NT2/D1 (cell line): ENCODE results near the gene PCNT.

Experiments used
- DNase-seq: peaks from one replicate; pipeline ENCODE4 v3.0.0-alpha.2; 2011; ENCODE audit warnings: low read depth, low spot score
- H3K27me3 ChIP-seq: 2 replicates; pipeline ENCODE4 v1.6.0; 2011; ENCODE audit warnings: mild to moderate bottlenecking; ENCODE audit not compliant: insufficient read length, insufficient read depth
- H3K36me3 ChIP-seq: 2 replicates; pipeline ENCODE4 v1.6.1; 2011; ENCODE audit warnings: mild to moderate bottlenecking, low read length, mixed read lengths; ENCODE audit not compliant: insufficient read depth, insufficient read length
- H3K4me1 ChIP-seq: 2 replicates; pipeline ENCODE4 v1.5.1; 2011; ENCODE audit not compliant: insufficient read depth, insufficient read length
- H3K4me3 ChIP-seq: 2 replicates; pipeline ENCODE4 v1.5.1; 2011; ENCODE audit warnings: low read depth; ENCODE audit not compliant: insufficient read length
- H3K9ac ChIP-seq: 2 replicates; pipeline ENCODE4 v1.6.0; 2011; ENCODE audit warnings: low read depth; ENCODE audit not compliant: insufficient read length
- H3K9me3 ChIP-seq: 2 replicates; pipeline ENCODE4 v1.5.1; 2011; ENCODE audit warnings: mild to moderate bottlenecking, low read length; ENCODE audit not compliant: insufficient read depth
- SUZ12 ChIP-seq: IDR thresholded peaks from 2 replicates; pipeline ENCODE4 v1.6.1; 2011; ENCODE audit not compliant: insufficient read length, insufficient read depth; ENCODE audit errors: extremely low read depth
- YY1 ChIP-seq: IDR thresholded peaks from 2 replicates; pipeline ENCODE4 v1.6.1; 2011; ENCODE audit not compliant: insufficient read length, insufficient read depth
- ZNF274 ChIP-seq: IDR thresholded peaks from 2 replicates; pipeline ENCODE4 v1.6.1; 2011; ENCODE audit warnings: mild to moderate bottlenecking, low read depth, low read length

PCNT gene

GRCh38 chr21:46388206-46388880 is 64.4 kb downstream of the PCNT start:
- H3K4me1 ChIP-seq = peaks cover 3% of the 10 kb centered on the region
- no peak overlapping the region for H3K4me3 ChIP-seq
- DNase-seq = no peak
- peaks cover 3% of the 10 kb centered on the region; the same call in 1 of the 2 replicates for H3K9me3 ChIP-seq
- no peak overlapping the region for H3K9ac ChIP-seq
- no peaks in the 10 kb centered on the region for H3K27me3 ChIP-seq
- no peak for TF ChIP-seq YY1
- TF ChIP-seq SUZ12 = no peak
- TF ChIP-seq ZNF274 = no peak
- peaks cover 86% of the 10 kb centered on the region for H3K36me3 ChIP-seq

- H3K4me3 ChIP-seq = no peak overlapping the region
- H3K36me3 ChIP-seq = peaks cover 88% of the 10 kb centered on the region
- TF ChIP-seq ZNF274 = no peak
- no peak for TF ChIP-seq YY1
- H3K9me3 ChIP-seq = no peaks in the 10 kb centered on the region; the same call in 1 of the 2 replicates
- no peaks in the 10 kb centered on the region for H3K27me3 ChIP-seq
- peaks cover 5% of the 10 kb centered on the region for H3K4me1 ChIP-seq
- no peak for DNase-seq
- H3K9ac ChIP-seq = no peak overlapping the region
Observed at GRCh38 chr21:46388896-46389295, 64.9 kb downstream of the PCNT start.

DNA sequence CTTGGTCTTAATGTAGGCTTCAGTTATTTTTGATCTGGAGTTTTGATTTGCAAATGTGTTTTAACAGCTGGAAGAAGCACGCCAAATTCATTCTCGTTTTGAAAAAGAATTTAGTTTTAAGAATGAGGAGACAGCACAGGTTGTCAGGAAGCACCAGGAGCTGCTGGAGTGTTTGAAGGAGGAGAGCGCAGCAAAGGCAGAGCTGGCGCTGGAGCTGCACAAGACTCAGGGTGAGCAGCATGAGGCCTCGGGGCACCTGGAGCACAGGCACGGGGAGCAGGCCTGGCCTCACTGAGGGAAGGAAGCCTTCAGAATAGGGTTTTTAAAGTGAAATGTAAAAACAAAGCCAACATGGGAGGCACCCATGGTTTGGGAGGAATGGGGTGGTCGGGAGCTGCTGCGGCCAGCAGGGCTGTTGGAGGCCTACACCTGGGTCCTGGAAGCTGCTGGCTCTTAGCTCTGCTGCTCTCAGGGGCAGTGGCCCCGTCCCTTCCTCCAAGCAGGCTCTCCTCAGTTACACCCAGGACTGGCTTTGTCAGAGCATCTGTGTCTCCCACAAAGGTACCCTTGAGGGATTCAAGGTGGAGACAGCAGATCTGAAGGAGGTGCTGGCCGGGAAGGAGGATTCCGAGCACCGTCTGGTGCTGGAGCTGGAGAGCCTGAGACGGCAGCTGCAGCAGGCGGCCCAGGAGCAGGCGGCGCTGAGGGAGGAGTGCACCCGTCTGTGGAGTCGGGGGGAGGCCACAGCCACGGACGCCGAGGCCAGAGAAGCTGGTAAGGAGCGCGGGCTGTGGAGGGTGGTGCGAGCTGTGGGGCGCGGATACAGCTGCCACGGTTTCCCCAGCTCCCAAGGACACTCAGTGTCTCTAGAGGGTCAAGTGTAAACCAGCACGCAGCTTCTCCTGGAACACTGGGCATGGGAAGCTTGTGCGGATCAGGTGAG is 66.9 kb downstream of the PCNT start:
- Histone ChIP-seq H3K36me3 (peaks cover 80% of the 10 kb centered on the region), H3K4me3 (no peak overlapping the region), H3K9me3 (no peaks in the 10 kb centered on the region), H3K27me3 (no peaks in the 10 kb centered on the region), H3K4me1 (peaks cover 5% of the 10 kb centered on the region), H3K9ac (no peak overlapping the region)
- no peak for DNase-seq
- no peak for TF ChIP-seq ZNF274
- no peak for TF ChIP-seq SUZ12
- TF ChIP-seq YY1 = no peak

DNA sequence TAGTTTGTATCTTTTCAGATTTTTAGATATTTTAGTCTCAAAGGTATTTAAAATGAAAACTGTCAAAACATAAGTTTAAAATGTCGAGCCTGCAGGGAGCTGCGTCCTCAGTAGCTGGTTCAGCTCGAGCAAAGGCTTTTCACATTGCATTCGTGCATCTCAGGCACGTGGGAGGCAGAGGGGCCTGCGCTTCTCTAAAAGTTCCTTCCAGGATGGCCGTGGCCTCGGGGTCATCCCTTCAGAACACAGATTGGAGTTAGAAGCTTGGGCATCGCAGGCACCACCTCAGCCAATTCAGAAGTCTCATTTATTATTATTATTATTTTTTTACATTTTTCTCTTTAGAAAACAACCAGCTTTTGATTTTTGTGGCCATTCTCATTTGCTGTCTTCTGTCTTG is 67.8 kb downstream of the PCNT start:
- Histone ChIP-seq H3K4me1 (peaks cover 5% of the 10 kb centered on the region), H3K27me3 (no peaks in the 10 kb centered on the region), H3K36me3 (peaks cover 80% of the 10 kb centered on the region), H3K4me3 (no peak overlapping the region), H3K9me3 (no peaks in the 10 kb centered on the region), H3K9ac (no peak overlapping the region)
- DNase-seq = no peak
- TF ChIP-seq YY1 = no peak

DNA sequence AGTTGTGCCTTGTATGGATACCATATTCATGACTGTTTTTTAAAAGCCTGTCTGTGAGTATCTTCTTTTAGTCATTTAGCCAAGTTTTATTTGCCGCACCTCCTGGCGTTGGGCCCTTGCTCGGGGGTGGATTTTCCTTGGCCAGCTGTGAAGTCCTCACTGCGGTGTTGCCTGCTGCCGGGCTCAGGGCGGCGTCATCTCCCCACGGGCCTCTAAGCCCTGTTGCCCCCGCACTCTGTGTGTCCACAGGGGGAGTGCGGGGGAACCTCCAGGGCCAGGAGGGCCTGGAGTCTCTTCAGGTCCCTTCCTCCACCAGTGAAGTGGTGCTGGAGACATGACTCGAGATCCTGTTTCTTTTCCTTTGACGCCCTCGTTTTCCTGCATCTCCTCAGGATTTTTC is 69.0 kb downstream of the PCNT start:
- no peaks in the 10 kb centered on the region for H3K27me3 ChIP-seq
- H3K4me3 ChIP-seq = no peak overlapping the region
- no peak for DNase-seq
- H3K9ac ChIP-seq = no peak overlapping the region
- TF ChIP-seq YY1 (no peak), SUZ12 (no peak), ZNF274 (no peak)
- H3K36me3 ChIP-seq = peaks cover 82% of the 10 kb centered on the region
- H3K9me3 ChIP-seq = no peaks in the 10 kb centered on the region
- H3K4me1 ChIP-seq = peaks cover 5% of the 10 kb centered on the region

GRCh38 chr21:46393451-46393940 is 69.5 kb downstream of the PCNT start:
- no peak overlapping the region for H3K9ac ChIP-seq
- TF ChIP-seq SUZ12 (no peak), YY1 (no peak), ZNF274 (no peak)
- peaks cover 5% of the 10 kb centered on the region for H3K4me1 ChIP-seq
- no peaks in the 10 kb centered on the region for H3K9me3 ChIP-seq
- H3K36me3 ChIP-seq = peaks cover 82% of the 10 kb centered on the region
- H3K4me3 ChIP-seq = no peak overlapping the region
- H3K27me3 ChIP-seq = no peaks in the 10 kb centered on the region
- no peak for DNase-seq

DNA sequence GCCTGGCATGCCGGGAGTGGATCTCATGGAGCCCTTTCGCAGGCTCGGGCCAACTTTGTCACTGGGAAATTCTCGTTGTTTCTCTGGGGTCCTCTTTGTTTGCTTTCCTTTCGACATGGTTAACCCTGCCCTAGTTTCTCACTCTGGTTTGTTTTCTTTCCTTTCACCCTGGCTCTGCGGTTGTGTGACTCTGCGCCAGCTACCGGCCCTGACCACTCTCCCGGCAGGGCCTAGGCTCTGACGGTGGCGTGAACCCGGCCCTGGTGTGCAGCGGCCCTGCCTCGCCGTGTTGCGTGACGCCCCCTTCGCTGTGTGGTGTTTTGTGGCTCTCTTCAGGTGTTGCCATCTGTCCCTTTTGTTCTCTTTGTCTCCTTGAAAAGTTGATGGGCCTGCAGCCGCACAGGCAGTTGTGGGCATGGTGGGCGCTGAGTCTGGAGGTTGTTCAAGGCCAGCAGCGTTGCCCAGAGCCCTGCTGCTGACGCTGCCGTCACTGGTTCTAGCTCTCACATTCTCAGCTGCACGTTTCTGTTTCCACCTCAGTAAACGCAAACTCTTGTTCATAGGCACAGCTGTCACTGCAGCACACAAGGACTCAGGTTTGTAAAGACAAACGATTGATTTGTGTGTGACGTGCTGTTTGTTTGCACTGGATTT is 70.1 kb downstream of the PCNT start:
- no peaks in the 10 kb centered on the region for H3K27me3 ChIP-seq
- no peak overlapping the region for H3K4me3 ChIP-seq
- no peak for DNase-seq
- H3K9me3 ChIP-seq = no peaks in the 10 kb centered on the region
- H3K4me1 ChIP-seq = peaks cover 5% of the 10 kb centered on the region
- no peak overlapping the region for H3K9ac ChIP-seq
- no peak for TF ChIP-seq ZNF274
- TF ChIP-seq YY1 = no peak
- no peak for TF ChIP-seq SUZ12
- peaks cover 80% of the 10 kb centered on the region for H3K36me3 ChIP-seq
